IMR-90 (cell line): ENCODE results near the gene PON2. TPM values are rescaled to one million over a fixed set of nuclear protein-coding genes. Genes with fewer than 3 reads are reported as not detected.
A peak's percentile ranks its signal among the peaks of the same experiment; 100 is the strongest.

ENCODE experiments used
- ATAC-seq: fragments of 200-7000 bp; cut with Tn5 transposase; 2 replicates; pipeline ENCODE4 v1.9.1; 2020; ENCODE audit warnings: low read depth, mild to moderate bottlenecking, moderate library complexity
- BruUV-seq: library from RNA; stranded (reverse); fragments of 400-500 nt; replicated peaks from 2 replicates; lab custom pipeline; 2021; lab: Mats Ljungman, UMichigan
- CTCF ChIA-PET: fragments of 300-600 bp; formaldehyde crosslinking; extraction: SDS; loops from one replicate; lab custom pipeline; 2021; ENCODE audit warnings: antibody characterized with exemption; lab: Yijun Ruan, JAX
- POLR2A ChIA-PET: fragments of 300-600 bp; sonication (Branson Sonifier 250); formaldehyde crosslinking; loops from one replicate; lab custom pipeline; 2022; ENCODE audit warnings: antibody characterized with exemption; ENCODE audit not compliant: unreplicated experiment; lab: Charles Lee
- DNase-seq: peaks from one replicate; pipeline ENCODE4 v3.0.0; 2013
- H2AFZ ChIP-seq: replicated peaks from 2 replicates; pipeline ENCODE3; 2013; ENCODE audit warnings: low read length, mild to moderate bottlenecking; ENCODE audit not compliant: poor library complexity
- H2AK5ac ChIP-seq: 2 replicates; pipeline ENCODE4 v1.6.1; 2013; ENCODE audit warnings: low read depth, low read length, inconsistent platforms
- H2AK9ac ChIP-seq: replicated peaks from 2 replicates; pipeline ENCODE3; 2013; ENCODE audit warnings: mild to moderate bottlenecking, low read depth, low read length, moderate library complexity; ENCODE audit not compliant: poor library complexity
- H2BK120ac ChIP-seq: 2 replicates; pipeline ENCODE4 v1.6.1; 2013; ENCODE audit warnings: low read depth, low read length, inconsistent platforms
- H2BK15ac ChIP-seq: 3 replicates; pipeline ENCODE4 v1.6.1; 2013; ENCODE audit warnings: low read depth, low read length, inconsistent platforms
- H2BK20ac ChIP-seq: 2 replicates; pipeline ENCODE4 v1.6.1; 2013; ENCODE audit warnings: low read depth, mild to moderate bottlenecking, inconsistent platforms, low read length, moderate library complexity
- H2BK5ac ChIP-seq: 2 replicates; pipeline ENCODE4 v1.6.1; 2013; ENCODE audit warnings: mild to moderate bottlenecking, low read depth, low read length, inconsistent platforms; ENCODE audit not compliant: poor library complexity, severe bottlenecking
- H3K14ac ChIP-seq: replicated peaks from 2 replicates; pipeline ENCODE4 v1.6.1; 2013; ENCODE audit warnings: low read depth, low read length, inconsistent platforms
- H3K18ac ChIP-seq: 2 replicates; pipeline ENCODE4 v1.6.1; 2013; ENCODE audit warnings: low read depth, low read length, control low read depth
- H3K23ac ChIP-seq: 2 replicates; pipeline ENCODE4 v1.6.1; 2013; ENCODE audit warnings: low read depth, low read length, inconsistent platforms
- H3K27ac ChIP-seq: 2 replicates; pipeline ENCODE4 v1.5.1; 2013; ENCODE audit warnings: mild to moderate bottlenecking, control low read depth, low read length; ENCODE audit not compliant: insufficient read depth
- H3K27me3 ChIP-seq: 2 replicates; pipeline ENCODE4 v1.6.1; 2013; ENCODE audit warnings: low read length; ENCODE audit not compliant: control insufficient read depth, insufficient read depth
- H3K36me3 ChIP-seq: 2 replicates; pipeline ENCODE4 v1.6.1; 2013; ENCODE audit warnings: low read length, mixed read lengths; ENCODE audit not compliant: control insufficient read depth, insufficient read depth
- H3K4ac ChIP-seq: 2 replicates; pipeline ENCODE4 v1.6.1; 2013; ENCODE audit warnings: low read depth, low read length, inconsistent platforms
- H3K4me1 ChIP-seq: 2 replicates; pipeline ENCODE4 v1.6.1; 2013; ENCODE audit warnings: low read length, mixed read lengths; ENCODE audit not compliant: control insufficient read depth, insufficient read depth
- H3K4me2 ChIP-seq: 2 replicates; pipeline ENCODE4 v1.6.1; 2013; ENCODE audit warnings: low read depth, mild to moderate bottlenecking, control low read depth, low read length, moderate library complexity
- H3K4me3 ChIP-seq: 2 replicates; pipeline ENCODE4 v1.5.1; 2013; ENCODE audit warnings: low read depth, mild to moderate bottlenecking, control low read depth, low read length, moderate library complexity; ENCODE audit not compliant: insufficient read depth
- H3K56ac ChIP-seq: 2 replicates; pipeline ENCODE4 v1.6.1; 2013; ENCODE audit warnings: low read length, inconsistent platforms; ENCODE audit not compliant: insufficient read depth; ENCODE audit errors: extremely low read depth
- H3K79me1 ChIP-seq, 2 experiments: 2 replicates each; pipeline ENCODE4 v1.6.1; 2013; ENCODE audit warnings: low read length in 2 of 2, inconsistent platforms in 1 of 2, low read depth in 1 of 2
- H3K9ac ChIP-seq: 2 replicates; pipeline ENCODE4 v1.6.1; 2013; ENCODE audit warnings: low read depth, low read length, control low read depth
- H3K9me1 ChIP-seq: 2 replicates; pipeline ENCODE4 v1.6.1; 2013; ENCODE audit warnings: low read length, inconsistent platforms; ENCODE audit not compliant: insufficient read depth
- H3K9me3 ChIP-seq: 2 replicates; pipeline ENCODE4 v1.6.1; 2013; ENCODE audit warnings: low read length; ENCODE audit not compliant: control insufficient read depth, insufficient read depth
- H4K20me1 ChIP-seq: 2 replicates; pipeline ENCODE4 v1.6.1; 2013; ENCODE audit warnings: low read length, inconsistent platforms; ENCODE audit not compliant: insufficient read depth
- H4K5ac ChIP-seq: 2 replicates; pipeline ENCODE4 v1.6.1; 2013; ENCODE audit warnings: mild to moderate bottlenecking, low read depth, low read length, control low read depth
- H4K8ac ChIP-seq, 2 experiments: 2 replicates each; pipeline ENCODE4 v1.6.1; 2013; ENCODE audit warnings: low read depth in 2 of 2, low read length in 2 of 2, control low read depth in 1 of 2, inconsistent platforms in 1 of 2
- H4K91ac ChIP-seq: 2 replicates; pipeline ENCODE4 v1.6.1; 2013; ENCODE audit warnings: low read depth, low read length, inconsistent platforms; ENCODE audit not compliant: insufficient read depth
- CEBPB ChIP-seq: IDR thresholded peaks from 2 replicates; pipeline ENCODE4 v1.6.1; 2012; ENCODE audit warnings: low read depth, low read length, improper control_type of control experiment
- CHD1 ChIP-seq: IDR thresholded peaks from 2 replicates; pipeline ENCODE4 v1.6.1; 2012; ENCODE audit warnings: low read depth, low read length, improper control_type of control experiment
- MXI1 ChIP-seq: IDR thresholded peaks from 2 replicates; pipeline ENCODE4 v1.6.1; 2012; ENCODE audit warnings: low read depth, mild to moderate bottlenecking, low read length, moderate library complexity, borderline replicate concordance
- NFE2L2 ChIP-seq: fragments of 150-350 bp; IDR thresholded peaks from 2 replicates; pipeline ENCODE4 v1.6.1; 2016; ENCODE audit warnings: low read depth, mild to moderate bottlenecking, low read length
- POLR2A ChIP-seq: IDR thresholded peaks from 2 replicates; pipeline ENCODE4 v1.6.1; 2012; ENCODE audit warnings: mild to moderate bottlenecking, low read depth, low read length
- RCOR1 ChIP-seq: IDR thresholded peaks from 2 replicates; pipeline ENCODE4 v1.6.1; 2012; ENCODE audit warnings: mild to moderate bottlenecking, low read length, improper control_type of control experiment; ENCODE audit not compliant: insufficient replicate concordance
- dilution Hi-C: fragments of 300-500 bp; cut with HindIII; formaldehyde crosslinking; loops from one replicate; pipeline ENCODE4 v1.14.3; 2018; ENCODE audit warnings: low sequenced_read_pairs; ENCODE audit not compliant: unreplicated experiment
- in situ Hi-C: fragments of 300-500 bp; cut with MboI; formaldehyde crosslinking; loops from 3 replicates; pipeline ENCODE4 v1.14.3; 2019; ENCODE audit warnings: low sequenced_read_pairs, inconsistent platforms, mixed read lengths
- intact Hi-C: fragments of 100-400 bp; cut with micrococcal nuclease; formaldehyde crosslinking; loops from 2 replicates; pipeline ENCODE4 v1.10.0; 2022
- polyA plus RNA-seq, 3 experiments: library from polyadenylated mRNA; depleted of rRNA; stranded (reverse); fragments of >200 nt; gene quantifications; 2 replicates each; pipeline ENCODE4 v1.2.3, GENCODE V29; 2012; ENCODE audit warnings: low replicate concordance in 1 of 3
- total RNA-seq: library from RNA; depleted of rRNA; stranded (reverse); fragments of >200 nt; gene quantifications from 2 replicates; pipeline ENCODE4 v1.2.3, GENCODE V29; 2012
- TF ChIP-seq, protein P1 (sequence below): conservative IDR thresholded peaks from 2 replicates; pipeline ENCODE4 v1.5.1; 2012; ENCODE audit warnings: mild to moderate bottlenecking, low read depth, low read length, improper control_type of control experiment
- TF ChIP-seq, protein P2 (sequence below): fragments of 150-350 bp; IDR thresholded peaks from 2 replicates; pipeline ENCODE4 v1.6.1; 2016; ENCODE audit warnings: low read depth, mild to moderate bottlenecking, low read length, moderate library complexity, borderline replicate concordance

PON2 gene
- total and polyA plus RNA-seq, 2 of the 4 experiments (the other 2 are of a cell fraction), result 36.2 to 65.7 TPM

GRCh38 chr7:95421847-95422444 lies 12.9 kb downstream of the PON2 start:
- Histone ChIP-seq H3K9me1 (0 out of 2 replicates have a peak, but pooled peaks cover 2% of the 10 kb centered on the region), H2BK15ac (no peak overlapping the region), H2AK9ac (no peak overlapping the region), H3K4me1 (peaks cover 5% of the 10 kb centered on the region; the same call in 1 of the 2 replicates), H3K18ac (no peak overlapping the region), H3K56ac (no peak overlapping the region), H3K79me1 (peaks cover 6 to 16% of the 10 kb centered on the region in 2 experiments; a peak in 3 of 4 replicates), H4K5ac (no peak overlapping the region), H3K4ac (no peak overlapping the region), H3K14ac (no peak overlapping the region), H2AFZ (no peak overlapping the region), H3K36me3 (peaks cover 3% of the 10 kb centered on the region; the same call in 1 of the 2 replicates), H4K8ac (no peak overlapping the region), H3K9me3 (no peaks in the 10 kb centered on the region), H3K27ac (no peak overlapping the region), H2AK5ac (no peak overlapping the region), H3K4me3 (no peak overlapping the region), H3K23ac (no peak overlapping the region), H3K27me3 (no peaks in the 10 kb centered on the region), H4K91ac (no peak overlapping the region), H3K9ac (no peak overlapping the region), H3K4me2 (peak overlapping the region; percentile 27; the same call in 1 of the 2 replicates), H4K20me1 (no peaks in the 10 kb centered on the region), H2BK20ac (no peak overlapping the region), H2BK5ac (no peak overlapping the region), H2BK120ac (no peak overlapping the region)
- CTCF ChIA-PET, result no interaction called here
- BruUV-seq, result no TSS peak
- DNase-seq (peak; percentile 36), ATAC-seq (peak; percentile 48)
- dilution Hi-C loops (no loop called here), intact Hi-C loops (no loop called here), in situ Hi-C loops (no loop called here)
- POLR2A ChIA-PET, result no interaction called here
- TF ChIP-seq MXI1 (no peak), NFE2L2 (no peak), CHD1 (no peak), POLR2A (no peak), CEBPB (0 out of 2 replicates have a peak, but pooled peaks have one; percentile 8), RCOR1 (no peak)
- TF ChIP-seq, protein P1, sequence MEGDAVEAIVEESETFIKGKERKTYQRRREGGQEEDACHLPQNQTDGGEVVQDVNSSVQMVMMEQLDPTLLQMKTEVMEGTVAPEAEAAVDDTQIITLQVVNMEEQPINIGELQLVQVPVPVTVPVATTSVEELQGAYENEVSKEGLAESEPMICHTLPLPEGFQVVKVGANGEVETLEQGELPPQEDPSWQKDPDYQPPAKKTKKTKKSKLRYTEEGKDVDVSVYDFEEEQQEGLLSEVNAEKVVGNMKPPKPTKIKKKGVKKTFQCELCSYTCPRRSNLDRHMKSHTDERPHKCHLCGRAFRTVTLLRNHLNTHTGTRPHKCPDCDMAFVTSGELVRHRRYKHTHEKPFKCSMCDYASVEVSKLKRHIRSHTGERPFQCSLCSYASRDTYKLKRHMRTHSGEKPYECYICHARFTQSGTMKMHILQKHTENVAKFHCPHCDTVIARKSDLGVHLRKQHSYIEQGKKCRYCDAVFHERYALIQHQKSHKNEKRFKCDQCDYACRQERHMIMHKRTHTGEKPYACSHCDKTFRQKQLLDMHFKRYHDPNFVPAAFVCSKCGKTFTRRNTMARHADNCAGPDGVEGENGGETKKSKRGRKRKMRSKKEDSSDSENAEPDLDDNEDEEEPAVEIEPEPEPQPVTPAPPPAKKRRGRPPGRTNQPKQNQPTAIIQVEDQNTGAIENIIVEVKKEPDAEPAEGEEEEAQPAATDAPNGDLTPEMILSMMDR, result no peak
- TF ChIP-seq, protein P2, sequence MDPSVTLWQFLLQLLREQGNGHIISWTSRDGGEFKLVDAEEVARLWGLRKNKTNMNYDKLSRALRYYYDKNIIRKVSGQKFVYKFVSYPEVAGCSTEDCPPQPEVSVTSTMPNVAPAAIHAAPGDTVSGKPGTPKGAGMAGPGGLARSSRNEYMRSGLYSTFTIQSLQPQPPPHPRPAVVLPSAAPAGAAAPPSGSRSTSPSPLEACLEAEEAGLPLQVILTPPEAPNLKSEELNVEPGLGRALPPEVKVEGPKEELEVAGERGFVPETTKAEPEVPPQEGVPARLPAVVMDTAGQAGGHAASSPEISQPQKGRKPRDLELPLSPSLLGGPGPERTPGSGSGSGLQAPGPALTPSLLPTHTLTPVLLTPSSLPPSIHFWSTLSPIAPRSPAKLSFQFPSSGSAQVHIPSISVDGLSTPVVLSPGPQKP, result no peak
